Fibroblast of villous mesenchyme (primary cell): ENCODE data around the gene GRIK4. TPM values are rescaled to one million over a fixed set of nuclear protein-coding genes. Genes with fewer than 3 reads are reported as not detected.

Source experiments
- DNase-seq: peaks from one replicate; pipeline ENCODE4 v3.0.0-alpha.2; 2010; ENCODE audit warnings: low read depth
- H3K4me3 ChIP-seq: 2 replicates; pipeline ENCODE4 v1.5.1; 2011; ENCODE audit warnings: low read depth, mild to moderate bottlenecking, low read length
- total RNA-seq: library from RNA; depleted of rRNA; stranded (reverse); fragments of >200 nt; gene quantifications from 2 replicates; pipeline ENCODE4 v1.2.3, GENCODE V29; 2012
- TF ChIP-seq, protein P1 (sequence below): IDR thresholded peaks from 2 replicates; pipeline ENCODE4 v1.5.1; 2012; ENCODE audit warnings: low read depth, mild to moderate bottlenecking, low read length; ENCODE audit not compliant: insufficient read depth

Gene GRIK4
- total RNA-seq, 1 donor, result under 0.01 TPM

- TF ChIP-seq, protein P1, sequence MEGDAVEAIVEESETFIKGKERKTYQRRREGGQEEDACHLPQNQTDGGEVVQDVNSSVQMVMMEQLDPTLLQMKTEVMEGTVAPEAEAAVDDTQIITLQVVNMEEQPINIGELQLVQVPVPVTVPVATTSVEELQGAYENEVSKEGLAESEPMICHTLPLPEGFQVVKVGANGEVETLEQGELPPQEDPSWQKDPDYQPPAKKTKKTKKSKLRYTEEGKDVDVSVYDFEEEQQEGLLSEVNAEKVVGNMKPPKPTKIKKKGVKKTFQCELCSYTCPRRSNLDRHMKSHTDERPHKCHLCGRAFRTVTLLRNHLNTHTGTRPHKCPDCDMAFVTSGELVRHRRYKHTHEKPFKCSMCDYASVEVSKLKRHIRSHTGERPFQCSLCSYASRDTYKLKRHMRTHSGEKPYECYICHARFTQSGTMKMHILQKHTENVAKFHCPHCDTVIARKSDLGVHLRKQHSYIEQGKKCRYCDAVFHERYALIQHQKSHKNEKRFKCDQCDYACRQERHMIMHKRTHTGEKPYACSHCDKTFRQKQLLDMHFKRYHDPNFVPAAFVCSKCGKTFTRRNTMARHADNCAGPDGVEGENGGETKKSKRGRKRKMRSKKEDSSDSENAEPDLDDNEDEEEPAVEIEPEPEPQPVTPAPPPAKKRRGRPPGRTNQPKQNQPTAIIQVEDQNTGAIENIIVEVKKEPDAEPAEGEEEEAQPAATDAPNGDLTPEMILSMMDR, result no peak
- peak; percentile 81 for DNase-seq
- no peak overlapping the region for H3K4me3 ChIP-seq
Observed at GRCh38 chr11:120554766-120555432, 43.4 kb downstream of the GRIK4 start.

DNA sequence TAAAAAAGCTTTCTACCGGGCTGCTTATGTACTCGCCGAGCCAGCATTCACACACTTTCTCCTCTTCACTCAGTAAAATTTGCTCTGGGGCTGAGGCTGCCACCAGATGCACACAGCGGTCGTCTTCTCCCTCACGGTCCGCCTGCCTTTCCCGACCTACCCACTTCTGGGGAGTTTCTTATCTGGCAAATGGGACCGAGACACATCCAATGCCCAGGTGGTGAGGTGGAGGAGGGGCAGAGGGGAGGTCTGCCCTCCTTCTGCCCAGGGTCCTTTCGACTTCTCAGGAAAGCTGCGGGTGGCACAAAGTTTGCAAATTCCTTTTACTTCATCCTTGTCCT, 43.9 kb downstream of the GRIK4 start:
- TF ChIP-seq, protein P1, result no peak
- DNase-seq, result no peak
- no peak overlapping the region for H3K4me3 ChIP-seq

DNA sequence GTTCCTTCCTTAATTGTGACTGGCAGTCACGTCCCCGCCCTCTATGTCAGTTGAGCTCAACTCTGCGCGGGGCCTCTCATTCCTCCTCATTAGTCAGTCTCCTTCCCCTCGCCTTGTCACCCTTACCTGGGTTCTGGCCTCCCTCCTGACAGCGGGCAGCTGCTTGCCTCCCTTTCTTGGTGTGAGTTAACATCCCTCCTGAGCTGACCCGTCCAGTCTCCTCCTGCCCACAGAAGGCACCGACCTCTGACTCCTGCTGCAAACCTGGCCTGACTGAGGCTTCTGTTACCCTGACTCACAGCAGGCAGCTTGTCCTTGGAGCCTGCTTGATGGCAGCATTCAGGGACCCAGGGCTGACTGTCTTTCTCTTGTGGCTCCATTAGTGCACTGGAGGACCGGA, 45.2 kb downstream of the GRIK4 start:
- no peak overlapping the region for H3K4me3 ChIP-seq
- DNase-seq, result no peak
- TF ChIP-seq, protein P1, result no peak

DNA sequence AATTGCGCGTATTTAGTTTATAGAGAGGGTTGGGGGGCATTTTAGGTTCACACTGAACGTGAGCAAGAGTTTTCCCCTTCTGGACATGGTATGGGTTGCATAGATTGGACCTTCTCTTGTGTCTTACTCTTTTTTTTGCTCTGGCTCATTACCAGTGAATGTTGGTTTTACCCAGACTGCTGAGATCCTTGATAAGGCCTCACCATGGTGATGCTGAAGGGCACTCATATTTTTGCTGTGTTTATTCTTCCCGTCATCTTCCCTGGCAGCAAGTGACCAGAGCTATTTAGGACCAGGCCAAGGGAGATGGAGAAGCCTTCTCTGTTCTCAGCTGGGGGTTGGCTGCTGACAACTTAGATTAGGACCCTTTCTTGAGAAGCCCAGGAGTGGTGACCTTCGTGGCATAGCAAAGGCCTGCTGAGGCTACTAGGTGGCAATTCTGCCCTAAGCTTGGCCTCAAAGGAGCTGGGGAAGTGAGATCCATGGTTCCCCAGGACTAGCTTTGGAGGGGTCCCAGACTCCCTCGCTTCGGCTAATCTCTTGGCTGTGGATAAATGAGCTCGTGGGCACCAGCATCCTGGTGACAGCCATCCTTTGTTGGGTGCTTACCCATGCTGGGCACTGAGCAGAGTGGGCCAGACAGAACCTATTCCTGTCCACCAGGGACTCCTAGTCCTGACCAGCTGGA, 47.3 kb downstream of the GRIK4 start:
- H3K4me3 ChIP-seq, result no peak overlapping the region
- DNase-seq, result no peak
- TF ChIP-seq, protein P1, result no peak

- no peak overlapping the region for H3K4me3 ChIP-seq
- DNase-seq, result no peak
- TF ChIP-seq, protein P1, result no peak
Observed at GRCh38 chr11:120561286-120561685, 49.7 kb downstream of the GRIK4 start.

- no peak overlapping the region for H3K4me3 ChIP-seq
- DNase-seq, result no peak
- TF ChIP-seq, protein P1, result no peak
Observed at GRCh38 chr11:120562806-120563425, 51.4 kb downstream of the GRIK4 start.
